ENCODE data around the gene KDM2A. TPM values are rescaled to one million over a fixed set of nuclear protein-coding genes. Genes with fewer than 3 reads are reported as not detected.

Gene KDM2A
- total RNA-seq, 1 experiment from 2014 or later: 36.1 TPM

DNA sequence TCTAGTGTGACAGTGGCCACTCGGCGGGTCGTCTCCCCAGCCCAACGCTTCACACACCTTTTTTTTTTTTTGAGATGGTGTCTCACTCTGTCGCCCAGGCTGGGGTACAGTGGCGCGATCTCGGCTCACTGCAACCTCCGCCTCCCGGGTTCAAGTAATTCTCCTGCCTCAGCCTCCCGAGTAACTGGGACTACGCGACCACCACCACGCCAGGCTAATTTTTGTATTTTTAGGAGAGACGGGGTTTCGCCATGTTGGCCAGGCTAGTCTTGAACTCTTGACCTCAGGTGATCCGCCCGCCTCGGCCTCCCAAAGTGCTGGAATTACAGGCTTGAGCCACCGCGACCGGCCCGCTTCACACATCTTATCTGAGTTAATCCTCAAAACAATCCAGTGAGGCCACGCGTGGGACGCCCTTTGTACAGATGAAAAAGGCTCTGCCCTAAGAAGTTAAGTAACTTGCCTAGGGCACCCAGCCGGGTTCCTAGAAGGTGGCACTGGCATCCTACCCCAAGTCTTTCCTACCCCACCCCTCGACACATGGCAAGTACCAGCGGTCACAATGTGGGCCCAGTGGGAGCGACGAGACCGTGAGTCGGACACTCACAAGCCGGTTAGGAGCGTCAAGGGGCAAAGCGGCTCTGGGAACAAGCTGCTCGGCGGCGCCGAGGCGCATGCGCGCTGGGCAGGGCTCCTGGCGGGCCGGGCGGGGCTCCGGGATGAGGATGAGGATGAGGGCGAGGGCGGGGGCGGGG, 142.0 kb downstream of the KDM2A start:
- peak; percentile 50 for DNase-seq (ENCODE audit: low read depth)

- no peak for DNase-seq (ENCODE audit: low read depth)
These were observed 142.5 kb downstream of the KDM2A start for GRCh38 chr11:67261640-67261945.

DNA sequence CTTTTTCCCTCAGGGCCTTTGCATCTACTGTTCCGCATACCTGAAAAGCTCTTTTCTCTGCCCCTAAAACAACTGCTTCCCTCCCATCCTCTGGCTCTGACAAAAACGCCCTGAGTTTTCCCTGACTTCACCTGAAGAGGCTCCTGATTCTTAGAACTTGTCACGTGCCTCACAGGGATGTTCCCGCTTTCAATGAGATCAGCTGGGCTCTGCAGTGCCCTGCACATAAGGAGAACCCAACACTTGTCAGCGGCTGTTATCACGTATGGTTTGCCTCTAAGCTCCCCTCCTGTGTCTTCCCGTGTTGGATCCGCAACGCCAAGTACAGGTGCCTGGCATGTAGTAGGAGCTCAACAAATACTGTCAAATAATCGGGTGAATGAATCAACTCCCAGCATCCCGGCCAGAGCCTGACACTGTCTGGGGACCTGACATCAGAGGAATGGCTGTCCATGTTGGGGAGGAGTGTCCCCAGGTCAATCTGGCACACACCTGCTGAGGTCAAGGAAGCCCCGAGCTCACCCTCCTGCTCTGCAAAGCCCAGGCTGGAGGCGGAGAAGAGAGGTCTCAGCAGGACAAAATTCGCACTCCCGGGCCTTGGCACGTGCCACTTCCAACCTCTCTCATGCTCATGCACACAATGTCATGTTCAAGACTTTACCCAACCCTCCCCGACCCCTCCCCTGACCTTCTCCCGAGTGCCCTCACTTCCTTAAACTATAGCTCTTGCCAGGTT, 143.1 kb downstream of the KDM2A start:
- no peak for DNase-seq (ENCODE audit: low read depth)

- peak; percentile 86 for DNase-seq (ENCODE audit: low read depth)
These were observed 143.9 kb downstream of the KDM2A start for GRCh38 chr11:67262731-67263675.

- no peak for DNase-seq (ENCODE audit: low read depth)
These were observed 145.2 kb downstream of the KDM2A start for GRCh38 chr11:67264260-67264659.

- no peak for DNase-seq (ENCODE audit: low read depth)
These were observed 146.0 kb downstream of the KDM2A start for GRCh38 chr11:67264877-67265632.

DNA sequence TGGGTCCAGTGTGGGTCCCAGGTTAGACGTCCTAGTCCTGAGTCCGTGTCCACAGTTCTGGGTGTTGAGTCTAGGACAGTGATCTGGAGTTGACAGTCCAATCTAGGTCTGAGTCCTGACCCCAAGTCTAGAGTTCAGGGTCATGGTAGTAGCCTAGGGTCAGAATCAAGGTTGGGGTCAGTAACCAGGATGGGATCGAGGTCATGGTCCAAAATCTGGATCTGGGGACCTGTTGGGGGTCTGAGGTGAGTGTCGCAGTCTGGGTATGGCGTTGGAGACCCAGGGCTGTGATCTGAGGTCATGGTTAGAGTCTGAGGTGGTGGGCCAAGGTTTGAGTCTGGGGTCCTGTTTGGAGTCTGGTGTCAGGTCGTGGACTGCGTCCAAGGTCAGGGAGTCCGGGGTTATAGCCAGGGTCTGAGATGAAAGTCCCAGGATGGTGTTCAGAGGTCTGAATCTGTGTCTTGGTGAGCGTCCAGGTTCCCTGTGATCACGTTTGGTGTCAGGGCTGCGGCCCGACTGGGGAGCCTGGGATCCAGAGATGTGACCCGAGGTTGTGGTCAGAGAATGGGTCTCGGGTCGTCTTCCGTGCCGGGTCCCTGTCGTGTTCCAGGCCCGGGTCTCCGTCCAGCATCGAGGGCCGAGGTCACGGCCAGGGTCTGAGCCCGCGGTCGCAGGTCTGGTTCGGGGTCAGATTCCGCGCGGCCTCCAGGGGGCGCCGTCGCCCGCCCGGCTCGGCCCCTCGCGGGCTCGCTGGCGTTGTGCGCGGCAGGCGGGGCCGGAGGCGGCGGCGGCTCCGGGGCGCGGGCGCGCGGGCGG, 146.8 kb downstream of the KDM2A start:
- DNase-seq (ENCODE audit: low read depth): peak; percentile 45

DNA sequence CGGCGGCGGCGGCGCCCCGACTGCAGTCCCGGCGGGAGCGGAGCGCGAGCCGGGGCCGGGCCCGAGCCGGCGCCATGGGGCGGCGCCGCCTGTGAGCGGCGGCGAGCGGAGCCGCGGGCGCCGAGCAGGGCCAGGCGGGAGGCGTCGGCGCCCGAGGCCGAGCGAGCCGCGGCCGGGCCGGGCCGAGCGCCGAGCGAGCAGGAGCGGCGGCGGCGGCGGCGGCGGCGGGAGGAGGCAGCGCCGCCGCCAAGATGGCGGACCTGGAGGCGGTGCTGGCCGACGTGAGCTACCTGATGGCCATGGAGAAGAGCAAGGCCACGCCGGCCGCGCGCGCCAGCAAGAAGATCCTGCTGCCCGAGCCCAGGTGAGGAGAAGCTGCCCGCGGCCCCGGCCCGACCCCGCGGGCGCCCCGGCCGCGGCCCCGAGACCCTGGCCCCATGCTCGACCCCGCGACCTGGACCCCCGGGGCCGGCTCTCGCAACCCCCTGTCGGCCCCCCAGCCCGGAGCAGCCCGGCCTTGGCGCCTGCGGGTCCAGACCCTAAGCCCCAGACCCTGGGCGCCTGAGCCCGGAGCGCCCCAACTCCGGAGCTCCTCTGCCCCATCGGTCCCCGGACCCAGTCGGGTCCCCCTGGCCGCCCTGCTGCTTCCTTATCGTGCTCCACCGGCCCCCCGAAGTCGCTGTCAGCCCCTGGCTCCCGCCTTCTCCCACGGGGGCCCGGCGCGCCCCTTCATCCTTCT, 147.6 kb downstream of the KDM2A start, which contains the start of gene GRK2:
TSS of gene GRK2 (plus strand) at position 25 of the 739 bp plus-strand sequence. CDS start at position 252, 227 bp downstream.
- peak; percentile 50 for DNase-seq (ENCODE audit: low read depth)

DNA sequence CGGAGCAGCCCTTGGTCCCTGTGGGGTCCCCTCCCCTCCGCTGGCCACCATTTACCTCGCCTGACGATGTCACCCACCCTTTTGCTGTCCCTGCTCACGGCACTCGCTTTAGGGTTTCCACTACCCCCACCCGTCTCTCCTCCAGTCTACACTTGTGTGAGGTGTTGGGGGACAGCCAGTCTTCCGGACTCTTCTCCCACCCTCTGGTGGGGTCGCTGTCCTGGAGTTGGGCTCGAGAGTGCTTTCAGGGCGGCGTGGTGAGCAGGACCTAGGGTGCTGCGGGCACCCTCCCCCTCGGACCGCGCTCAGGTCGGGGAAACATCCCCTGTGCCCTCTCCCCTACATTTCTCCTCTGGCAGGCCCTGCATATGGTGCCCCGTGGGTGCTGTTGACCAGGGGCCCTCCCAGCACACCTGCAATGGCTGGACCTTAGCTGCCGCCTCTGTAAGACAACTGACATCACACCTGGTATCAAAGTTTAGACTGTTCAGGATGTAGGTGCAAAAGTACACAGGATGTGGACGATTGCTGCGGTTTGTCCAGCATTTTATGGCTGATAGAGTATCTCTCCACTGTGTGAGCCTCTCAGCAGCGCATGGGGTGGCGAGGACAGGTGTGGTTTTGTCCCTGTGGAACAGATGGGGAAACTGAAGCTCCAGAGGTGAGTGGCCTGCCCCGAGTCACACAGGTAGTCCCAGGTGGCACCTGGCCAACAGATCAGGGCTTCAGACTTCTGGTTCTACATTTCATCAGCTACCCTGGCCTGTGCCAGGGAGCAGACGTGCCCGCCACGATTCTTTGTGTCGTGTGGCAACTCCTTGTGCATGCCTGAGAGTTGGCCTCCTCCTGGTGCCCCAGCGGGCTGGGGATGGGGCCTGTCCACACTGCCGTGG, 148.4 kb downstream of the KDM2A start:
- DNase-seq (ENCODE audit: low read depth): no peak

GRCh38 chr11:67268081-67268961, 149.3 kb downstream of the KDM2A start:
- no peak for DNase-seq (ENCODE audit: low read depth)

DNA sequence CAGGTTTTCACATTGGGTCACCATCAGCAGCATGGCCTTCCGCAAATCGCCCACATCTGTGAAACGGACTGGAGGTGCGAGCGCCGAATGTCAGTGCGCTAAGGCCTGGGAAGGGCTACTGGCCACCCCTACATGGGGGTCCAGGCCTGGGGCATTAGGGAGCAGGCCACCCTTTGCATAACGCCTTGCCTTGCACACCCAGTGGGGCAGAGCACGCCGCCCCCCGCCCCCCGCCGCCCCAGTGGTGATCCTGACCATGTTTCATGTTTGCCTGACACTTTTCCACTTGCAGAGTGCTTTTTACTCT, 149.9 kb downstream of the KDM2A start:
- DNase-seq (ENCODE audit: low read depth): no peak

- no peak for DNase-seq (ENCODE audit: low read depth)
These were observed 150.6 kb downstream of the KDM2A start for GRCh38 chr11:67269401-67270255.

- no peak for DNase-seq (ENCODE audit: low read depth)
These were observed 151.5 kb downstream of the KDM2A start for GRCh38 chr11:67270256-67271204.

- DNase-seq (ENCODE audit: low read depth): no peak
These were observed 152.1 kb downstream of the KDM2A start for GRCh38 chr11:67271205-67271540.

- DNase-seq (ENCODE audit: low read depth): no peak
These were observed 152.7 kb downstream of the KDM2A start for GRCh38 chr11:67271541-67272284.
